Fibroblast of villous mesenchyme (primary cell): ENCODE data around the gene GIT2. TPM values are rescaled to one million over a fixed set of nuclear protein-coding genes. Genes with fewer than 3 reads are reported as not detected.

Experiments used
- DNase-seq: peaks from one replicate; pipeline ENCODE4 v3.0.0-alpha.2; 2010; ENCODE audit warnings: low read depth
- H3K4me3 ChIP-seq: 2 replicates; pipeline ENCODE4 v1.5.1; 2011; ENCODE audit warnings: low read depth, mild to moderate bottlenecking, low read length
- total RNA-seq: library from RNA; depleted of rRNA; stranded (reverse); fragments of >200 nt; gene quantifications from 2 replicates; pipeline ENCODE4 v1.2.3, GENCODE V29; 2012
- TF ChIP-seq, protein P1 (sequence below): IDR thresholded peaks from 2 replicates; pipeline ENCODE4 v1.5.1; 2012; ENCODE audit warnings: low read depth, mild to moderate bottlenecking, low read length; ENCODE audit not compliant: insufficient read depth

GIT2 gene
- total RNA-seq, 1 donor, result 54.4 TPM

DNA sequence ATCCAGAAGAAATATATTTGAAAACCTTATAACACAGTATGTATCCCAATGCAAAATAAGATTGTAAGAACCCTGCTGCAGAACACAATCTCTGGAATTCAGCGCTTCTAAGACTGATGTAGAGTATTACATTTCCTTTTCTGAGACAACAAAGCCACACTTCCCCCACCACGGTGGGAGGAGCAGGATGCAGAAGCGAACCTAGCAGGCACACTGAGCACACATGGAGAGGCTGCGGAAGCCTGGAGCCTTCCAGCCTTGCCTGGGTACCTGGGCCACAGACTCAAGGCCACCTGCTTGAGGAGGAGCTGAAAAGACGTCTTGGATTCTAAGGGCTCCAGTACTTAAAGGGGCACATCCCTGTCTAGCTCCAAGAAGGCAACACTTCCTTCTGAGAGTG lies 49.7 kb downstream of the GIT2 start:
- no peak overlapping the region for H3K4me3 ChIP-seq
- TF ChIP-seq, protein P1, sequence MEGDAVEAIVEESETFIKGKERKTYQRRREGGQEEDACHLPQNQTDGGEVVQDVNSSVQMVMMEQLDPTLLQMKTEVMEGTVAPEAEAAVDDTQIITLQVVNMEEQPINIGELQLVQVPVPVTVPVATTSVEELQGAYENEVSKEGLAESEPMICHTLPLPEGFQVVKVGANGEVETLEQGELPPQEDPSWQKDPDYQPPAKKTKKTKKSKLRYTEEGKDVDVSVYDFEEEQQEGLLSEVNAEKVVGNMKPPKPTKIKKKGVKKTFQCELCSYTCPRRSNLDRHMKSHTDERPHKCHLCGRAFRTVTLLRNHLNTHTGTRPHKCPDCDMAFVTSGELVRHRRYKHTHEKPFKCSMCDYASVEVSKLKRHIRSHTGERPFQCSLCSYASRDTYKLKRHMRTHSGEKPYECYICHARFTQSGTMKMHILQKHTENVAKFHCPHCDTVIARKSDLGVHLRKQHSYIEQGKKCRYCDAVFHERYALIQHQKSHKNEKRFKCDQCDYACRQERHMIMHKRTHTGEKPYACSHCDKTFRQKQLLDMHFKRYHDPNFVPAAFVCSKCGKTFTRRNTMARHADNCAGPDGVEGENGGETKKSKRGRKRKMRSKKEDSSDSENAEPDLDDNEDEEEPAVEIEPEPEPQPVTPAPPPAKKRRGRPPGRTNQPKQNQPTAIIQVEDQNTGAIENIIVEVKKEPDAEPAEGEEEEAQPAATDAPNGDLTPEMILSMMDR, result no peak
- DNase-seq, result no peak

DNA sequence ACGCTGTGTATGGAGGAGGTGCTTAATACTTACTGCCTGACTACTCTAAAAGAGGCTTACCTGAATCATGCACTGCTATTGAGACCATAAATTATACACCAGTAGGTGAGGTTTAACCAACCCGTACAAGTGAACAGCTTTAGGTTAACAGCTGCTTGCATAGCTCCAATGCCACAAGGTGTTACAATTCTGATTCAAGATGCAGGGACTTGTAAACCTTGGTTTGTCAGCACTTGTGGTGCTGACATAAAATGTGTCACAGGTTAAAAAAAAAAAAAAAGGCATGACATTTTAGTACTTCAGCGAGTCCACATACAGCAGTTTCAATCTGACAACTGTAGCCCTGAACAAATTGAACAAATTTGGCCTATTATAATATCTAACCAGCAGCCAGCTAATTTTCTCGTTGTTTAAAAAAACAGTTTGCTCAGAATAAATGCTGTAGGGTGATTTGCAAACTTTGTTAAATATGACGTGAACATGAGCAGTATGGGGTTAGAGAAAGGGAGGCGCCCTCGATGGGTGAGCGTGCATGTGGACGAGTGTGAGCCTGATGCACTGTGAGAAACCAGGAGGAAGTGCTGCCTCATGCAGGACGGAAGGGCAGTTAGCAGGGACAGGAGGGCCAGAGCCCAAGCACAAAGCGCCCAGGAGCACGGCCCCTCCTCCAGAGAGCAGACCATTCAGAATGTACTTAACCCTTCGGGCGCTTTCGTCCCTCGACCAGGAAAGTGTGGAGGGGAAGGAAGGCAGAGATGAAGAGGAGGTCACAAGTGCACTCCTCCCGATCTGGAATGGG lies 51.4 kb downstream of the GIT2 start:
- H3K4me3 ChIP-seq, result no peak overlapping the region
- peak; percentile 50 for DNase-seq

DNA sequence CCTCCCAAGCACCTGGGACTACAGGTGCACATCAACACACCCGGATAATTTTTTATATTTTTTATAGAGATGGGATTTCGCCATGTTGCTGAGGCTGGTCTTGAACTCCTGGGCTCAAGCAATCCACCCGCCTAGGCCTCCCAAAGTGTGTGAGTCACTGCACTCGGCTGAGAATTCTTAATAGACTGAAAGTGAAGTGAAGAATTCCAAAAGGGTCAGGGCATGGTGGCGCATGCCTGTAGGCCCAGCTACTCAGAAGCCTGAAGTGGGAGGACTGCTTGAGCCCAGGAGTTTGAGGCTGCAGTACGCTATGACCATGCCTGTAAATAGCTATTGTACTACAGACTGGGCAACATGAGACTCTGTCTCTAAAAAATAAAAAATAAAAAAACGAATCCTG lies 52.4 kb downstream of the GIT2 start:
- no peak for DNase-seq
- H3K4me3 ChIP-seq, result no peak overlapping the region
- TF ChIP-seq, protein P1, result no peak

More for the DNA sequence above, 51.4 kb downstream of the GIT2 start:
- TF ChIP-seq, protein P1, result no peak

DNA sequence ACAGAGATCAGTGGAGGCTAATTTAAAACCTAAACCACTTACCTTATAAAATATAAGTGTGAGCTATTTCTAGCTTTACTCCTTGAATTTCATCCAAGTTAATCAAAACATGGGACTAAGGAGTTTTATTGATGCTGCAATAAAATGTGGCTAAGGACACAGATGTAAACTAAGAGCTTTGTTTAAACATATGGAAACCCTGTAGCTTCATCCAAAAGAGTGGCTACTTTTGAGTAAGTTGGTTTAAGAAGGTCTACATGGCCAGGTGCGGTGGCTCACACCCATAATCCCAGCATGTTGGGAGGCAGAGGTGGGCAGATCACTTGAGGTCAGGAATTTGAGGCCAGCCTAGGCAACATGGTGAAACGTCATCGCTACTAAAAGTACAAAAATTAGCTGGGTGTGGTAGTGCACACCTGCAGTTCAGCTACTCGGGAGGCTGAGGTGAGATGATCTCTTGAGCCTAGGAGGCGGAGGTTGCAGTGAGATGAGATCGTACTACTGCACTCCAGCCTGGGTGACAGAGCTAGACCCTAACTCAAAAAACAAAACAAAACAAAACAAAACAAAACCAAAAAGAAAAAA lies 55.7 kb downstream of the GIT2 start:
- DNase-seq, result no peak
- TF ChIP-seq, protein P1, result no peak
- H3K4me3 ChIP-seq, result no peak overlapping the region

DNA sequence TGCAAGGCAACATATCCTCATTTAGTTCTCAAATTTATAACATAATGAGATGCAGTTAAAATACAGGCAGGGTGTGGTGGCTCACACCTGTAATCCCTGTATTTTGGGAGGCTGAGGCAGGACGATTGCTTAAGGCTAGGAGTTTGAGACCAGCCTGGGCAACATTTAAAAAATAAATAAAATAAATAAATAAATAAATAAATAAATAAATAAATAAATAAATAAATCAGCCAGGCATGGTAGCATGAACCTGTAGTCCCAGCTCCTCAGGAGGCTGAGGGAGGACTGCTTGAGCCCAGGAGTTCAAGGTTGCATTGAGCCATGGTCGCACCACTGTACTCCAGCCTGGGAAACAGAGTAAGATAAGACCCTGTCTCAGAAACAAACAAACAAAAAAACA lies 56.7 kb downstream of the GIT2 start:
- no peak for DNase-seq
- H3K4me3 ChIP-seq, result no peak overlapping the region
- TF ChIP-seq, protein P1, result no peak

DNA sequence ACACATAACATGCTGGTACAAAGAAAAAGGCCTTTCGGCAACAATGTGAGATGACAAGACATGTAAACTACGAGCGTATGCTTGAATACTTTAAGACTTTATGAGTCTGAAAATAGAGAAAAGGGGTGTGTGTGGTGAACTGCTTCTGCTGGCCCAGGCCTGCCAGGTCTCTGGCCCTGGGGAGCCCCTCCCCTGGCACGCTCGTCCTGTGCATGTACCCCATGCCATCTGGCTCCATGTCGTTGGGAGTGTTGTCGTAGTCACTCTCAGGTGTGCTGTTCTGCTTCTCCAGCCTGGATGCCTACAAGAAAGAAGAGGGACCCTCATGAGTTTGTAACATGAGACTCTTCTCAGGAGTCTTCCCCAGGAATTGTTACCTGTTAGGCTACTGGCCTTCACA lies 57.2 kb downstream of the GIT2 start:
- DNase-seq, result no peak
- no peak overlapping the region for H3K4me3 ChIP-seq
- TF ChIP-seq, protein P1, result no peak

DNA sequence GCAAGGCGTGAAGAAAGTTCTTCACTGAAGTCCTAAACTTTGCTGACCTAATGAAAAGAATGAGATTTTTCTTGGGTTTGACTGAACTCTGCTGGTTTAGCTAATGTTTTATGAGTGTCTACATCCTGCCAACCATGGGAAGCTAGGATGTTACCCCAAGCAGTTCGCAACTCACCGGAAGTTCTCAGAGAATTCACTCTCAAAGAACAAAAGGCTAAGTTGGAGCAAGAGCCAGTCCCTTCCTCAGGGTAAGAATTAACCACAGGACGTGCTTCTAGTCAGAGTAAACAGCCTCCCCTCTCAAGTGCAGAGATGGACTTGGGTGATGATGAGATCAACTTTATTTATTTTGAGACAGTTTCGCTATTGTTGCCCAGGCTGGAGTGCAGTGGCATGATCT lies 58.8 kb downstream of the GIT2 start:
- DNase-seq, result no peak
- no peak overlapping the region for H3K4me3 ChIP-seq
- TF ChIP-seq, protein P1, result no peak
